ENCODE measurements around the gene WNT5A.

DNA sequence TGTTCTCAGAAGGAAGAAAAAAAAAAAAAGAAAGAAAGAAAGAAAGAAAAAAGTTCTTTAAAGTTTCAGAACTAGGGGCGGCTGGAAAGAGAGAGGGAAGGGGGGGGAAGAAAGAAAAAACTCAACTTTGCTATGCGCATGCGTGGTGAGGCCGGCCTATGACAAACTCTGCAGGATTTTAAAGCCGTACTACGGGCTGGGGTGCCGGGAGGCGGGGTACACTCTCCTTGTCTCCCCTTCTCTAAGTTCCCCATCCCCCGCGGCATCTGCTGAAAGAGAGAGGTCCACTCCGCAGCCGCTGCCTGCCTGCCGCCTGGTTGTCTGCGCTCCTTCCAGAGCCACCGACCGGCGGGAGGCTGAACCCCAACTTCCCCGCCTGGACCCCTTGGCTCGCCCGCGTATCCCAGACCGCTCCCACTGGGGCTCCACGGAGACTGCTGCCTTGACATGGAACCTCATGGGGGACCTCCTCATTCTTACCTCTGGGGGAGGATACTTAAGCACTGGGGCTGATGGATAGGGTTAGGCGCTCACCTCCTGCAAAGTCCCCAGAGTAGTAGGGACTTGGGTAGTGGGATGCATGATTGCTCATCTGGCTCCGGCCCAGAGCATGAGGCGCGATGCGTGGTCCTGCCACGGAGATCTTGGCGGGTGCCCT is 1.4 kb upstream of the WNT5A start:
- TF ChIP-seq, protein P1, sequence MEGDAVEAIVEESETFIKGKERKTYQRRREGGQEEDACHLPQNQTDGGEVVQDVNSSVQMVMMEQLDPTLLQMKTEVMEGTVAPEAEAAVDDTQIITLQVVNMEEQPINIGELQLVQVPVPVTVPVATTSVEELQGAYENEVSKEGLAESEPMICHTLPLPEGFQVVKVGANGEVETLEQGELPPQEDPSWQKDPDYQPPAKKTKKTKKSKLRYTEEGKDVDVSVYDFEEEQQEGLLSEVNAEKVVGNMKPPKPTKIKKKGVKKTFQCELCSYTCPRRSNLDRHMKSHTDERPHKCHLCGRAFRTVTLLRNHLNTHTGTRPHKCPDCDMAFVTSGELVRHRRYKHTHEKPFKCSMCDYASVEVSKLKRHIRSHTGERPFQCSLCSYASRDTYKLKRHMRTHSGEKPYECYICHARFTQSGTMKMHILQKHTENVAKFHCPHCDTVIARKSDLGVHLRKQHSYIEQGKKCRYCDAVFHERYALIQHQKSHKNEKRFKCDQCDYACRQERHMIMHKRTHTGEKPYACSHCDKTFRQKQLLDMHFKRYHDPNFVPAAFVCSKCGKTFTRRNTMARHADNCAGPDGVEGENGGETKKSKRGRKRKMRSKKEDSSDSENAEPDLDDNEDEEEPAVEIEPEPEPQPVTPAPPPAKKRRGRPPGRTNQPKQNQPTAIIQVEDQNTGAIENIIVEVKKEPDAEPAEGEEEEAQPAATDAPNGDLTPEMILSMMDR (IDR thresholded peaks at IDR 0.05; ENCODE audit: insufficient read depth, low read depth, low read length), result no peak
- no peak for TF ChIP-seq EZH2 (IDR thresholded peaks at IDR 0.05; ENCODE audit: insufficient read depth, low read length)

Measured in astrocyte (in vitro differentiated cells and primary cell).